Upper lobe of left lung (tissue), 4 donors: ENCODE measurements around the gene ARHGAP42.
A peak's percentile ranks its signal among the peaks of the same experiment; 100 is the strongest.

Experiments used
- CTCF ChIP-seq, 6 experiments: fragments of 450-650 bp in 4 of 6; fragments of 200-600 bp in 2 of 6; sonication (generic) in 2 of 6; IDR thresholded peaks; one replicate each; pipeline ENCODE4 v1.5.1; 2016 to 2019; ENCODE audit warnings: antibody characterized with exemption in 6 of 6
- POLR2A ChIP-seq, 4 donors: fragments of 450-650 bp; IDR thresholded peaks; one replicate each; pipeline ENCODE4 v1.5.1; 2016 to 2017; ENCODE audit warnings: antibody characterized with exemption in 4 of 4, mild to moderate bottlenecking in 2 of 4

GRCh38 chr11:100855466-100856067 is 168.5 kb downstream of the ARHGAP42 start:
- TF ChIP-seq CTCF (IDR thresholded peaks at IDR 0.05) (peak; percentile 31 to 64 (median 52)), POLR2A (IDR thresholded peaks at IDR 0.05) (no peak)
